B cell (primary cell): ENCODE results near the gene COX10.
"Not testable (repeated sequence)": the region's sequence is repeated elsewhere in the genome, so short reads cannot be mapped to it uniquely, and the experiment has no call there.

Source experiments
- CTCF ChIP-seq: fragments of 200-600 bp; IDR thresholded peaks from one replicate; pipeline ENCODE4 v1.8.0; 2022; ENCODE audit warnings: antibody characterized with exemption, mild to moderate bottlenecking
- EZH2 ChIP-seq: IDR thresholded peaks from 2 replicates; pipeline ENCODE4 v1.6.1; 2012; ENCODE audit warnings: borderline replicate concordance, low read depth, mild to moderate bottlenecking, moderate library complexity, low read length; ENCODE audit not compliant: insufficient read depth, poor library complexity, severe bottlenecking

- TF ChIP-seq CTCF, EZH2: not testable (repeated sequence)
These were observed 123.5 kb downstream of the COX10 start for GRCh38 chr17:14192636-14193344.
